ENCODE results near the gene ENPP4.
"Not testable (repeated sequence)": the region's sequence is repeated elsewhere in the genome, so short reads cannot be mapped to it uniquely, and the experiment has no call there.

ENPP4 gene

DNA sequence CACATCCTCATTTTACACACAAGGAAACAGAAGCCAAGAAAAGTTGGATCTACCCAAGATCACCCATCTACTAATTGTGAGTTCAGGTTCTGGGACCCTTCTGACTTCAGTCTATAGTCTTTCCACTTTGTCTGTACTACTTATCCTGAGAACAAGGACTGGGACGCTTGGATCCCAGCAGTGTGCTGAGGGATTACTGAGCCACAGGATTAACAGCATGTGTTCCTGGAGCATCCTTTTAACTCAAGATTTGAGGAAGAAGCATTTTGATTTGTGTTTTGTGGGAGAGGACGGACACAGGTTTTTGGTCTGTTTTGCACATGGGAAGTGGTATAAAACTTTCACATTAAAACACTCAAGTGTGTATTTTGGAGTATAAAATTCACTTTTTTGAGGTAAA is 4.4 kb downstream of the ENPP4 start:
- DNase-seq, result no peak

DNA sequence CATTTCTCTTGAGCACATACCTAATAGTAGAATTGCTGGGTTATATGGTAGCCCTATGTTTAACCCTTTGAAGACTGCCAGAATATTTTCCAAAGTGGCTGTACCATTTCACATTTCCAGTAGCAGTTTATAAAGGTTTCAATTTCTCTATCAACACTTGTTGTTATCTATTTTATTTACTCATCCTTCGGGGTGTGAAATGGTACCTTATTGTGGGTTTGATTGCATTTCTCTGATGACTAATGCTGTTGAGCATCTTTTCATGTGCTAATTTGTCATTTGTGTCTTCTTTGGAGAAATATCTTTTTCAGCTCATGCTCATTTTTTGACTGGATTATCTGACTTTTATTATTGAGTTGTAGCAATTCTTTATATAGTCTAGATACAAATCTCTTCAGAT is 5.4 kb downstream of the ENPP4 start:
- no peak for DNase-seq

DNA sequence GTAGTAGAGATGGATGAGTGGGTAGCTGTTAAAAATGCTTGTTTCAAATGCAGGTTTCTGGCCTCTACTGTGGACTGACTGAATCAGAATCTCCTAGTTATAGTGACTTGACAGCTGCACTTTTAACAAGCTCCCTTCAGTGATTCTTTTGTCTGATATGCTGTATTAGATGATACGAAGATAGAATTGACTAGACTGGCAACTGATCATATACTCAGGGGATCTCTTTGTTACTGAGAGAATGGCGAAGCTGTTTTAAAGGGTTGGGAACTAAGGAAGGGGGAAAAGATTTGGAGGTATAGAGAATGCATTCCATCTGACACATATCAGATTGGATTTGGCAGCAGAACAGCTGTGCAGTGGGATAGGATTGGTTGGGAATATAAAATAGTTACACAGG is 7.0 kb downstream of the ENPP4 start:
- no peak for DNase-seq

DNA sequence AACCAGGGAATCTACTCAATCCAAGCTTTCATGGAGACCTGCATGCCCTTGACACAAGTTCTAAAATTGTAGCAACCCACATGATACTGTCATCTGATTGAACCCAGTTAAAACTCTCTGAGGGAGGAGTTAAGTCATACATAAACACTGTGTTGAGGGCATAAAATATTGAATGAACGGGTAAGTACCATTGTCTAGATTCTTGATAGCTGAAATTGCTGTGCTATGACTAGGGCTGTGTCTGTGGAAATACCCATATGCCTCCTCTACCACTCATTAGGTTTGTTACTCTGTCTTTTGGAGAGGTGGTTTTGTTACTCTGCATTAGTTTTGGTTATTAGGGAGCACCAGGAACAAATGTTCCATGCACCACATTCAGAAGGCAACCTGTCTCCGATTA is 7.6 kb downstream of the ENPP4 start:
- no peak for DNase-seq

DNA sequence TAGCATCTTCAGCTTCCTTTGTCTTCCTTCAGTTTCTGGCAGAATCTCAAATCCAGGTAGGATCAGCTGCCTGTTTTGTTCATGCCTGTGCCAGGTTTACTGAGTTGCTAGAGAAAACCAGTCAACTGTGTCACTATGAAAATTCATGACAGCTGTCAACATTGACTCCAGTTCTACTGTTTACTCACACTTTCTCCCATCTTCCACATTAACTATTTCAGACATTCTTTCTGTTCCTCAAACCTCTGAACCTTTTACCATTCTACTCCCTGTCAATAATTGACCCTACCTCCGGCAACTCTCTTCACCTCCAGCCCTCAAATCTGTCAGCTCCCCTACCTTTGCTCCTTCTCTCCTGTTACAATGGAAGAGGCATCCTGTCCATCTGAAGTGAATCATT is 8.5 kb downstream of the ENPP4 start:
- no peak for DNase-seq

DNA sequence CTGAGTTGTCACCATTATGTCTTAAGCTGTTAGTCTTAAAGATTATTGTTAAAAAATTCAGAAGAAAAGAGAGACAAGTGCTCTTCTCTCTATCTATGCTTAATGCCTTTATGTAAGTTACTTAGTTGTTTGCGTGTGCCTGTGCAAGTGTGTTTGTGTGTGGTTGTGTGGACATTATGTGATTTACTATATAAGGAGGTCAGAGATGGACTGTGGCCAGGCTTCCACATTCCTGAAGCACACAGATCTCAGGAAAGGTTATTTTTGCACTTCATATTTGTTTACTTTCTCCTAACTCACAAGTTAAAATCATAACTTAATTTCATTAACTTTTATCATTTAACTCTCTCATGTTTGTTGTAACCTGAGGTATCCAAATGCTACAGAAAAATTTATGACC is 14.5 kb downstream of the ENPP4 start:
- no peak for DNase-seq

DNA sequence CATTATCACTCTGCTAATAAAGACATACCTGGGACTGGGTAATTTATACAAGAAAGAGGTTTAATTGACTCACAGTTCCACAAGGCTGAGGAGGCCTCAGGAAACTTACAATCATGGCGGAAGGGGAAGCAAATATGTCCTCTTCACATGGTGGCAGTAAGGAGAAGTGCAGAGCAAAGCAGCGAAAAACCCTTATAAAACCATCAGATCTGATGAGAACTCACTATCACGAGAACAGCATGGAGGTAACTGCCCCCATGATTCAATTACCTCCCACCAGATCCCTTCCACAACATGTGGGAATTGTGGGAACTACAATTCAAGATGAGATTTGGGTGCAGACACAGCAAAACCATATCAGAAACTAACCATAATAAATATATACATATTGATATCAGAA is 19.3 kb downstream of the ENPP4 start:
- not testable (repeated sequence) for DNase-seq

DNA sequence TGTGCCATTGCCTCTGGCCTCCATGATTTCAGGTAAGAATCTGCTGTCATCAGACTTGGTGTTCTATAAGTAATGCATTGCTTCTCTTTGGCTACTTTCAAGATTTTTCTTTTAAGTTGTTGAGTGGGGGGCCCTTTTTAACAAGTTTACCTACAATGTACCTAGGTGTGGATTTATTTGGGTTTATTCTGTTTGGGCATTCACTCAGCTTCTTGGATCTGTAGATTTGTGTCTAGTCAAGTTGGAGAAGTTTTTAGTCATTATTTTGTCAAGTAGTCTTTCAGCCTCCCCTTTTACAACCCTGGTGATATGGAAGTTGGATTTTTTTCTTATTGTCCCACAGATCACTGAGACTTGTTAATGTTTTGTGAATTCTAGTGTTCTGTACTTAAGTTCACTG is 26.9 kb downstream of the ENPP4 start:
- no peak for DNase-seq

DNA sequence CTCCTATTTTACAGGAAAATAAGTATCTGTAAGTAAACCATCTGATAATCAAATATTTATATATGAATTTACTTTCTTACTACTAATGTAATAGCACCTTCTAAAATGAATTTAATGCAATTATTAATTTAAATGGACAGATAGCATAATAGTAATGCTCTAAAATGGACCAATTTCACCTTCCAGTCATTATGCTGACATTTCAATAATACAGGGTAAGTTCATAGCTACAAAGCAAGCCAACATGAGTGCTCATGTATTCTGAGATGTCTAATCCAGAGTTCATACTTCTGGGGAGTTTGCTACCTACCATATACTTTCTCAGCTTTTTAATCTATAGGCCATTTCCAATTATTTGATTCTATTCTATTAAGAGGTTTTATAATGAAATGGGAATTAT is 29.4 kb downstream of the ENPP4 start:
- no peak for DNase-seq

DNA sequence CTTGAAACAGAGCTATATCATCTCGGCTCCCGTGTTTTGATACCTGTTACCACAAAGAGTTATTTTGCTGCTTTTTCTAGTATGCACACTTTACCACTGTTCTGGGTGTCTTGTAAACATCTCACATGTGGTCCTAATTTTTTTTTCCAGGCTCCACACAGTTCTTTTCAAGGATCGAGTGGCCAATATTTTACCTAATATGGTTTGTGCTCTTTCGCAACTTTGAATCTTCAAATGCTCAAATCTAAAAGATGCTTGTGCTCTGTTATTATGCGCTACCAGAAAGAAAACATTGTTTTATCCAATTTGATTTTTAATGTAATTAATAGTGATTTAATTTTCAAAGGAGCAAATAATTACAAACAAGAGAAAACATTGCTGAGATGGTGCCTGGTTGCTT is 30.3 kb downstream of the ENPP4 start:
- no peak for DNase-seq

DNA sequence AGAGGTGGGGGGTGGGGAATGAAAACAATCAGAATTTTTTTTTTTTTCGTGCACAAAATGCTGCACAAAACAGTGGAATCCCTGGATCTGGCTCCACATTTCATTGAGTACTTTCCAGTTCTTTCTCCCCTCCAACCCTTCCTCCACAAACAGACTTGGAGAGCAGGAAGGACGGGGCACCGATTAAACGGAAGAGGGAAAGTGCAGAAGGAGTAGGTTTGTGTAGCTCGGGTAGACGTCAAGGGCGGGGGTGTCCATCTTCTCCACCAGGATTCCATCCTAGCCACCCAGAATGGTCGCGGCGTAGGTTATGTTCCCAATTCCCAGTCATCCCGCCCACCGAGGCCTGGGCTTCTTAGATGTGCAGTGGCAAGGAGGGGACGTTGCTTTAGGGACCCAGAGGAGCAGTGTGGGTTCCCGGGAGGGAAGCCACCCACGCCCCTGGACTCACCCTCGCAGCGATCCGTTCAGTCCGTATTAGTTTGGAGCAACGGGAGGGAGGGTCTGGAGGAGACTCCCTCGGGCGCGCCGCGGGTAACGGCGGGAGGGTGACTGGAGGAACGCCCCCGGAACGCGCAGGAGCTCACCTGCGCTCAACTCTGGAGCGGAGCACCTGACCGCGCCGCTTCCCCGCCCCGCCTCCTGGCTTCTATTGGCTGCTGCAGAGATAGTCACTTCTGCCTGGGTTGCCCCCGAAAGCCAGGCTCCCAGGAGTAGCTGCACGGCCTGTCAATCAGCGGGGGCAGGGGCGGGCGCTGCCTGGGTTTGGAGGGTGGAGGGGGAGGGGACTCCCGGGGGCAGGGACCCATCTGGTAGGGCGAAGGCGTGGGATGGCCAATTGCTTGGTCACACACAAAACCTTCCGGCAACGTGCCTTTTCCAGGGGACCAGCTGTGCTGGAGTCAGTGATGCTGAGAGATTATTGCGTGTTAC is 40.8 kb downstream of the ENPP4 start, which contains the start of gene ENPP5:
Gene ENPP5 (minus strand): TSS at position 624 of the 933 bp plus-strand sequence. CDS start 2,718 bp downstream, outside the sequence.
- peak; percentile 53 for DNase-seq

DNA sequence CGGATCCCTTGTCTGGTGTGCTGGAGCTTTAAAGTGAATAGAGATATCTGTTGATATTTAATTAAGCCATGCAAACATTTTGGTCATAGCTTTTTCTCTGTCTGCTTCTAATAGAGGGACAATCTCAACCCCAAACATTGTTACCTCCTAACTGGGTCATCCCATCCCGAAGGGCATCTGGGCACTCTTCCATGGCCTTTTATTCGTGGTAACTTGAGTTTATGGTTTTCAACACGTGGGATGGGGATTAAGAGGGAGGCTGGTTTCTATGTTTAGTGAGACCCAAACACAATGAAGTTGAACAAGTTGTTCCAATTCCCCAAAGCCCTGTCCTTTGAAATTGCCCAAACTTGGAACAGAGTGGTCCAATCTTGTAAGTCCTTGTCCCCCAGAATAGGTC is 42.4 kb downstream of the ENPP4 start:
- DNase-seq, result no peak

DNA sequence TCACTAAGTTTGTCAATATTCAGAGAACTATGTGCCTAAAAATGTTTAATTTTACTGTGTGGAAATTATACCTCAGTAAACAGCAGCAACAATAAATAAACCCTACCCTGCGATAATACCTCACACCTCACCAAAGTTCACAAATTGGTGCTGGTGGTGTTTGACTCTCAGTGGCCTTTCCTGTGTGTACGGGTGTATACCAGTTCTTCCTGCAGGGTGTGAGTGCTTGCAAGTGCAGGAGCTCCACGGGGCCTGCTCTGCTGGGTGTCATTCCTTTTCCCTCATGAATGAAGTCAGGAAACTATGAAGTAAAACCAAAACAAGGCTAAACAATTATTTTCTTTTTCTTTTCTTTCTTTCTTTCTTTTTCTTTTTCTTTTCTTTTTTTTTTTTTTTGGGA is 45.1 kb downstream of the ENPP4 start:
- no peak for DNase-seq

DNA sequence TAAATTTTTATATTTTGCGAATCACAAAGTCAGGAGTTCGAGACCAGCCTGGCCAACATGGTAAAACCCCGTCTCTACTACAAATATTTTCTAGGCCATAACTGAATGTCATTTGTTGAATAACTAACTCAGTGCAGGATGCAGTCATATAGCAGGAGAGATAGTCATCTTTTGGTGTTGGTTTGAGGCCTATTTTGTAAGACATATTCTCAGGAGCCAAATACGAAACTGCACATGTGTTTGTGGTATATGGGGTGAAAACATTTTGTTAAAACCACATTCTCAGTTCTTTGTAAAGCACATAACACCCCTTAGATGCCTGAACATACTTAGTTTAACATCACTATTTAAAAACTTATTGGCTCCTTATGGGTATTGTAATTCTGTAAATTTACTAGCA is 45.7 kb downstream of the ENPP4 start:
- DNase-seq, result no peak

DNA sequence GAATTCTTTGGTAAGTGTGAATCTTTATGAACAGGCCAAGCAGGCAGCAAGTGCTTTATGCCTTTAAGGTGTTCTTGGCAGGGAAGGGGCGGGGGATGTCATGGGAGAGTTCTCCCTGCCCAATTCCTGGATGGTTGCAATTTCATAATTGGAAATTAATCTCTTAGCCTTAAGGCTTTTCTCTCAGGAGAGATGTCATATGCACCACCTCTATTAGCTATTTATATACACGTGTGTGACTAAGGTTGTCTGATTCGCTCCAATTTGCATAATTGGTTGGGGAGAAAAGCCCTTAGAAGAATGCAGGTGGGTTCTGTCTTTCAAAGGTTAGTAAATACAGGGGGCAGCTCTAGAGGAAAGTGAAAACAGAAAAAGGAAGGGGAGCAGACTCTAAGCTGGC is 46.2 kb downstream of the ENPP4 start:
- no peak for DNase-seq

DNA sequence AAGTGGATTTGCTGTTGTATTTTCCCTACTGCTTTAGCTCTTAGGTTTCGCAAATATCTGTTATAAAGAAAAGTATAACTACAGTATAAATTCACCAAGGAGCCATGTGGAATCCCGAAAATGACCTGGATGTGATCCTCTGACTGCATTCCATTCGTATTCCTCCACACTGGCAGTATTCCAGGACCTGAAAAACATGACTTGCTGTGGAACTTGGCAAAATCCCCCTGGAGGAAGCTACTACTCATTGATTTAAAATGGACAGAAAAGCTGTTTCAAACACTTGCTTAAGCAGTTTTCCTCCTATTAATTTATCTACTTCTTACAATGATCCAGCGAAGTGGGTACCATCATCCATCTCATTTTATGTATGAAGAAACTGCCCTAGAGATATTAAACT is 54.3 kb downstream of the ENPP4 start:
- no peak for DNase-seq

DNA sequence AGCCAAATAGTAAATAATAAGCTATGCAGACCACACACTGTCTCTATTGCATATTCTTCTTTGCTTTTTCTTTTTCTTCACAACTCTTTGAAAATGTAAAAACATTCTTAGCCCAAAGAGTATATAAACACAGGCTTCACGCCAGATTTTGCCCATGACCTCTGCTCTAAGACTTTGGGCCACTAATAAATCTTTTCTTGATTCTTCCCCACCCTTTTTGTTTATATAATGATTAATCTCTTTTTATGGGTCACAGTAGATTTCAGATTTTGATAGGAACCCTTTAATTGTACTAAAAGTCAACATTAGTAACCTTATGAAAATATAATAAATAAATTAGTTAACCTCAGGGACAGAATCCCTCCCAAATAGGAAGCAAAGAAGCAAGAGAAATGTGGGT is 56.8 kb downstream of the ENPP4 start:
- DNase-seq, result no peak

DNA sequence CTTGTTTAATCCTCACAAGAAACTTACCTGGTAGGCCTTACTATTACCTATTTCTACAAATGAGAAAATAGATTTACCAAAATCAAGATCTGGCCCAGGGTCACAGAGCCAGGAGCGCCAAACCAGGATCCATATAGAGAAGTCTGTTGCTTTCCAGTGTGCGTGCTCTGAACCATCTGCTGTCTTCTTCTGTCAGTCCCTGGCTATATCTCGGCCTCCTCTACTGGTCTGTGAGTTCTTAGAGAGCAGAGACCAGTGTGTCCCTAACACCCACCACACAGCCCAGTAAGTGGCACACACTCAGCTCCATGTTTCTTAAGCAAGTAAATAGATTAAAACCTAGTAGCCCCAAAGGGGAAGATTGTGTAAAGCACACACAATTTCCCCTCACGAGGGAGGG is 59.9 kb downstream of the ENPP4 start:
- DNase-seq, result no peak

DNA sequence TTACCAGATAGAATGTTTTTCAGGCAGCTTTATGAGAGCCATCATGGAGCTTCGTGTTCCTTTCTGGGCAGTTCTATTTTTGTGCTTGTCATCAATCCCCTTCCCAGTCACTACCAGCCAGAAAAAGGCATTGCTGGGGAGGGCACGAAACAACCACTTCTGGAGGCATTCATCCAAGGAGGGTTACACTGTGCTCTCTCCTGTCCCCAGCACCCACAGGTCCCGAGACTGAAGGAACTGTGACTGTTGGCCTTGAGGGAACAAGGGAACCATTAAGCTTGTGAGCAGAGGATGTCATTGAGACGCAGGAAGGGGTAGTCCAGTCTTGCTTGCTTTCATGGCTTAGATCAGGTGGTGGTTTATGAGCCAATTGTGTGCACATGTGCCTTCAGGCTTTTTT is 61.1 kb downstream of the ENPP4 start:
- DNase-seq, result no peak

DNA sequence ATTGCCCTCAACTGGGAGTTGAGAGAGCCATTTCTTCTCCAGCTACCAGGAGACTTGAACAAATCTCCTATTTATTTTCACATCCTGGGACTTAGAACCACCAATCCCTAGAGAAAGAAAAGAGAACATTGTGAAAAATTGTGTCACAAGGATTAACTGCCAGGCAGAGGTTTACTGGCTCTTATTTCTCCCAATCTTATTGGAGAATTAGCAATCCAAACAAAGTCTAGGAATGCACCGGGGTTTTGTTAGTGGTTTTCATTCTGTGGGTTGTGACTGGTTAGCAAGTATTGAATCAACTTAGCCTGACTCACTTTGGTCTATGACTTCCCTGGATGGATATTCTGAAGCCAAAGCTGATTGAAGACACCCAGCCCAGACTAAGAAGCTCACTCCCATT is 62.2 kb downstream of the ENPP4 start:
- no peak for DNase-seq

All from activated T-cell treated with anti-CD3 and anti-CD28 coated beads for 4 hours (primary cell).